ENCODE results near the gene CTNNBL1. TPM values are rescaled to one million over a fixed set of nuclear protein-coding genes. Genes with fewer than 3 reads are reported as not detected.

The CTNNBL1 gene
- total and polyA plus RNA-seq, 2 donors (not counting 3 experiments of a cell fraction or from before 2014, with no cell fraction given), result 20.8 to 60.2 TPM

GRCh38 chr20:37894454-37894853, 200.6 kb downstream of the CTNNBL1 start:
- H3K36me3 ChIP-seq (ENCODE audit: control insufficient read depth in 2 of 2, extremely low read depth in 1 of 2, insufficient read depth in 2 of 2, low read length in 2 of 2), result no peaks in the 10 kb centered on the region
- no peak overlapping the region for H3K4me2 ChIP-seq (ENCODE audit: insufficient read depth, low read length)
- FAIRE-seq, result no peak
- H2AFZ ChIP-seq (ENCODE audit: low read depth, low read length), result no peak overlapping the region
- BruUV-seq (replicated peaks), result no TSS peak
- no peaks in the 10 kb centered on the region for H3K79me2 ChIP-seq (ENCODE audit: control insufficient read depth, insufficient read depth, low read length)
- ChIA-PET POLR2A (no interaction called here), CTCF (no interaction called here)
- TF ChIP-seq MYC (IDR thresholded peaks at IDR 0.05; ENCODE audit: low read depth, low read length) (no peak), POLR2AphosphoS5 (IDR thresholded peaks at IDR 0.05; ENCODE audit: insufficient read depth, low read depth, low read length) (no peak), JUN (IDR thresholded peaks at IDR 0.05; ENCODE audit: borderline replicate concordance, insufficient read depth, insufficient read length, low read depth) (no peak), GATA2 (IDR thresholded peaks at IDR 0.05; ENCODE audit: insufficient read depth, insufficient read length, low read depth, low read length) (no peak), CTCF (IDR thresholded peaks at IDR 0.05; ENCODE audit: extremely low read depth in 1 of 2, insufficient read depth in 1 of 2, low read depth in 1 of 2, low read length in 2 of 2) (no peak), EZH2 (IDR thresholded peaks at IDR 0.05; ENCODE audit: borderline replicate concordance, low read depth, low read length, severe bottlenecking) (no peak), MAX (IDR thresholded peaks at IDR 0.05; ENCODE audit: insufficient read depth, insufficient read length) (no peak), FOS (IDR thresholded peaks at IDR 0.05; ENCODE audit: borderline replicate concordance, insufficient read depth, low read length) (no peak)
- intact Hi-C loops (cut with micrococcal nuclease), result no loop called here
- no peaks in the 10 kb centered on the region for H4K20me1 ChIP-seq (replicated peaks; ENCODE audit: control insufficient read depth, extremely low read depth, insufficient read depth, low read length)
- DNase-seq (ENCODE audit: low read depth, low spot score), result no peak
- no peak overlapping the region for H3K4me3 ChIP-seq (replicated peaks in 1 of 3; ENCODE audit: insufficient read depth in 1 of 3, low read depth in 1 of 3, low read length in 3 of 3)
- no peaks in the 10 kb centered on the region for H3K9me3 ChIP-seq (replicated peaks; ENCODE audit: control insufficient read depth, insufficient read depth, low read length)
- no peaks in the 10 kb centered on the region for H3K4me1 ChIP-seq (ENCODE audit: control insufficient read depth, extremely low read depth, insufficient read depth, low read length)
- H3K27me3 ChIP-seq (ENCODE audit: control insufficient read depth in 2 of 2, insufficient read depth in 2 of 2, low read length in 2 of 2), result peaks cover 3 to 5% of the 10 kb centered on the region in 2 experiments
- H3K9ac ChIP-seq (replicated peaks; ENCODE audit: extremely low read depth, insufficient read depth, low read length), result no peak overlapping the region
- dilution Hi-C loops (cut with MboI; ENCODE audit: extremely low pct_ligation_motif_present, low sequenced_read_pairs), result no loop called here
- no peak overlapping the region for H3K27ac ChIP-seq (ENCODE audit: insufficient read depth, low read depth, low read length)
- no peaks in the 10 kb centered on the region for H3K9me1 ChIP-seq (replicated peaks; ENCODE audit: control insufficient read depth, extremely low read depth, insufficient read depth, low read length)
